Hepatocyte (in vitro differentiated cells): ENCODE results near the gene BATF3. TPM values are rescaled to one million over a fixed set of nuclear protein-coding genes. Genes with fewer than 3 reads are reported as not detected.
A peak's percentile ranks its signal among the peaks of the same experiment; 100 is the strongest.

Experiments
- DNase-seq: peaks from one replicate; pipeline ENCODE4 v3.0.0-alpha.2; 2016; ENCODE audit warnings: low spot score
- H2AFZ ChIP-seq: fragments of 200-600 bp; sonication (generic); 2 replicates; pipeline ENCODE4 v1.6.0; 2016; ENCODE audit warnings: antibody characterized with exemption, mild to moderate bottlenecking
- H3K27ac ChIP-seq: fragments of 200-600 bp; sonication (generic); 2 replicates; pipeline ENCODE4 v1.5.1; 2016; ENCODE audit warnings: mild to moderate bottlenecking
- H3K27me3 ChIP-seq: fragments of 200-600 bp; sonication (generic); 2 replicates; pipeline ENCODE4 v1.6.1; 2016
- H3K36me3 ChIP-seq: fragments of 200-600 bp; sonication (generic); replicated peaks from 2 replicates; pipeline ENCODE4 v1.5.1; 2016; ENCODE audit warnings: low read depth; ENCODE audit not compliant: insufficient read depth
- H3K4me1 ChIP-seq: fragments of 200-600 bp; sonication (generic); 2 replicates; pipeline ENCODE4 v1.5.1; 2016; ENCODE audit warnings: mild to moderate bottlenecking, moderate library complexity; ENCODE audit not compliant: insufficient read depth
- H3K4me2 ChIP-seq: fragments of 200-600 bp; sonication (generic); 2 replicates; pipeline ENCODE4 v1.6.0; 2016
- H3K4me3 ChIP-seq: fragments of 200-600 bp; sonication (generic); 2 replicates; pipeline ENCODE4 v1.5.1; 2016; ENCODE audit warnings: mild to moderate bottlenecking
- H3K79me2 ChIP-seq: fragments of 200-600 bp; sonication (generic); 2 replicates; pipeline ENCODE4 v1.6.0; 2017; ENCODE audit warnings: mild to moderate bottlenecking
- H3K9me2 ChIP-seq: fragments of 200-600 bp; sonication (generic); replicated peaks from 2 replicates; pipeline ENCODE4 v1.6.0; 2017; ENCODE audit warnings: mild to moderate bottlenecking; ENCODE audit not compliant: insufficient read depth
- H3K9me3 ChIP-seq: fragments of 200-600 bp; sonication (generic); 2 replicates; pipeline ENCODE4 v1.5.1; 2016; ENCODE audit warnings: low read depth, mild to moderate bottlenecking
- H4K20me1 ChIP-seq: fragments of 200-600 bp; sonication (generic); 2 replicates; pipeline ENCODE4 v1.6.0; 2016; ENCODE audit warnings: mild to moderate bottlenecking; ENCODE audit not compliant: insufficient read depth, poor library complexity, severe bottlenecking
- CTCF ChIP-seq: fragments of 200-600 bp; sonication (generic); IDR thresholded peaks from 2 replicates; pipeline ENCODE4 v1.5.1; 2016; ENCODE audit warnings: antibody characterized with exemption, mild to moderate bottlenecking; ENCODE audit not compliant: poor library complexity
- EZH2 ChIP-seq: fragments of 200-600 bp; sonication (generic); IDR thresholded peaks from 2 replicates; pipeline ENCODE4 v1.6.1; 2016; ENCODE audit warnings: antibody characterized with exemption, mild to moderate bottlenecking, borderline replicate concordance
- EZH2phosphoT487 ChIP-seq: fragments of 200-600 bp; sonication (generic); IDR thresholded peaks from one replicate; pipeline ENCODE4 v1.6.1; 2018; ENCODE audit warnings: antibody characterized with exemption, mild to moderate bottlenecking, low read depth, moderate library complexity; ENCODE audit not compliant: unreplicated experiment, severe bottlenecking
- WGBS: methylation state at CpG from one replicate; pipeline ENCODE4 v1.1.6; 2016; ENCODE audit warnings: low lambda C conversion rate; ENCODE audit errors: missing lambda C conversion rate; 5-methylcytosine and 5-hydroxymethylcytosine counted together
- polyA plus RNA-seq: library from polyadenylated mRNA; unstranded; fragments of >200 nt; fragmentation: Nextera tagmentation; extraction: Ambion mirVana; gene quantifications from 2 replicates; pipeline ENCODE4 v1.2.1, GENCODE V29; 2016
- total RNA-seq: library from RNA; depleted of rRNA; stranded (reverse); fragments of >200 nt; gene quantifications from 2 replicates; pipeline ENCODE4 v1.2.3, GENCODE V29; 2014

BATF3 gene
- total and polyA plus RNA-seq, 2 experiments from 2014 or later = 3.5 TPM; not detected in 1

GRCh38 chr1:212722270-212722957 lies 22.8 kb upstream of the BATF3 start:
- Histone ChIP-seq H3K9me3 (no peaks in the 10 kb centered on the region), H3K27me3 (peaks cover 10% of the 10 kb centered on the region), H3K79me2 (no peaks in the 10 kb centered on the region), H3K9me2 (no peaks in the 10 kb centered on the region), H3K4me3 (no peak overlapping the region), H3K4me2 (no peak overlapping the region), H3K27ac (no peak overlapping the region), H2AFZ (no peak overlapping the region), H3K36me3 (no peaks in the 10 kb centered on the region), H3K4me1 (no peaks in the 10 kb centered on the region), H4K20me1 (no peaks in the 10 kb centered on the region)
- TF ChIP-seq EZH2phosphoT487 (no peak), EZH2 (no peak), CTCF (no peak)
- WGBS = 82% methylated on average over 3 of the region's 3 CpGs
- no peak for DNase-seq

GRCh38 chr1:212721388-212722247 lies 22.0 kb upstream of the BATF3 start:
- no peaks in the 10 kb centered on the region for H3K4me1 ChIP-seq
- 73% methylated on average over 9 of the region's 9 CpGs for WGBS
- H3K27me3 ChIP-seq = peaks cover 10% of the 10 kb centered on the region
- H3K4me3 ChIP-seq = no peak overlapping the region
- peak overlapping the region; percentile 22 for H3K4me2 ChIP-seq
- TF ChIP-seq EZH2phosphoT487 (no peak), CTCF (no peak)
- H3K27ac ChIP-seq = peak overlapping the region; percentile 38
- no peaks in the 10 kb centered on the region for H3K36me3 ChIP-seq
- H3K79me2 ChIP-seq = no peaks in the 10 kb centered on the region
- H3K9me3 ChIP-seq = no peaks in the 10 kb centered on the region
- no peaks in the 10 kb centered on the region for H3K9me2 ChIP-seq
- peak; percentile 39 for DNase-seq
- H4K20me1 ChIP-seq = no peaks in the 10 kb centered on the region
- no peak overlapping the region for H2AFZ ChIP-seq

- TF ChIP-seq CTCF = no peak
- TF ChIP-seq EZH2phosphoT487 = no peak
- no peak for TF ChIP-seq EZH2
- Histone ChIP-seq H3K36me3 (no peaks in the 10 kb centered on the region), H4K20me1 (no peaks in the 10 kb centered on the region), H3K27me3 (peaks cover 10% of the 10 kb centered on the region), H3K4me1 (no peaks in the 10 kb centered on the region), H2AFZ (no peak overlapping the region), H3K9me3 (no peaks in the 10 kb centered on the region), H3K4me2 (no peak overlapping the region), H3K9me2 (no peaks in the 10 kb centered on the region), H3K4me3 (no peak overlapping the region), H3K79me2 (no peaks in the 10 kb centered on the region), H3K27ac (no peak overlapping the region)
- no peak for DNase-seq
- 96% methylated on average over 2 of the region's 2 CpGs for whole genome bisulfite sequencing
These were observed 20.0 kb upstream of the BATF3 start for GRCh38 chr1:212719633-212720032.
